Measurements from ENCODE around the gene FAM177B.

GRCh38 chr1:222739465-222739864 lies 2.5 kb downstream of the FAM177B start:
- no peak for TF ChIP-seq PATZ1 (CRISPR knock-in tag; IDR thresholded peaks at IDR 0.05; ENCODE audit: borderline replicate concordance)
- TF ChIP-seq ISL1 (CRISPR knock-in tag; IDR thresholded peaks at IDR 0.05) = no peak
- no peak for TF ChIP-seq ESRRG (CRISPR knock-in tag; IDR thresholded peaks at IDR 0.05)
- no peak for TF ChIP-seq RARB (CRISPR knock-in tag; IDR thresholded peaks at IDR 0.05)
- TF ChIP-seq ARNTL (CRISPR knock-in tag; IDR thresholded peaks at IDR 0.05; ENCODE audit: borderline replicate concordance, low read depth) = no peak
- no peak for TF ChIP-seq BACH2 (CRISPR knock-in tag; IDR thresholded peaks at IDR 0.05; ENCODE audit: borderline replicate concordance)
- TF ChIP-seq CREB5 (CRISPR knock-in tag; IDR thresholded peaks at IDR 0.05; ENCODE audit: low read depth) = no peak
- TF ChIP-seq GLIS3 (CRISPR knock-in tag; IDR thresholded peaks at IDR 0.05) = no peak

All from SK-N-SH treated with all-trans-retinoic acid at 6 μM for 48 hours (cell line).